Thoracic aorta (tissue), 2 donors: ENCODE measurements around the gene DMXL2. TPM values are rescaled to one million over a fixed set of nuclear protein-coding genes. Genes with fewer than 3 reads are reported as not detected.

Experiments used
- ATAC-seq: fragments of 150-250 bp; one replicate; pipeline ENCODE4 v1.8.0; 2017; ENCODE audit warnings: low read depth; ENCODE audit not compliant: insufficient number of reproducible peaks, low FRiP score
- DNase-seq: peaks from one replicate; pipeline ENCODE4 v3.0.0-alpha.2; 2020; ENCODE audit warnings: low spot score
- H3K27ac ChIP-seq, 2 donors: fragments of 200-600 bp; sonication (generic); 1 replicate in 1 of 2; 2 replicates in 1 of 2; pipeline ENCODE4 v1.5.1; 2016; ENCODE audit warnings: mild to moderate bottlenecking in 2 of 2, moderate library complexity in 2 of 2
- H3K27me3 ChIP-seq: fragments of 200-600 bp; sonication (generic); replicated peaks from 2 replicates; pipeline ENCODE4 v1.6.0; 2016; ENCODE audit warnings: mild to moderate bottlenecking; ENCODE audit not compliant: insufficient read depth
- H3K36me3 ChIP-seq: fragments of 200-600 bp; sonication (generic); one replicate; pipeline ENCODE4 v1.5.1; 2016
- H3K4me1 ChIP-seq, 2 donors: fragments of 200-600 bp; sonication (generic); 1 replicate in 1 of 2; 2 replicates in 1 of 2; pipeline versions ENCODE4 v1.5.1 to v1.6.0; 2016; ENCODE audit warnings: low read depth in 2 of 2, mild to moderate bottlenecking in 1 of 2; ENCODE audit not compliant: control insufficient read depth in 1 of 2
- H3K4me3 ChIP-seq: fragments of 200-600 bp; sonication (generic); 2 replicates; pipeline ENCODE4 v1.5.1; 2016; ENCODE audit warnings: mild to moderate bottlenecking
- H3K9me3 ChIP-seq: fragments of 200-600 bp; sonication (generic); 2 replicates; pipeline ENCODE4 v1.5.1; 2016
- CTCF ChIP-seq: fragments of 200-600 bp; sonication (generic); IDR thresholded peaks from one replicate; pipeline ENCODE4 v1.5.1; 2019; ENCODE audit warnings: antibody characterized with exemption
- total RNA-seq, 2 donors: library from RNA; depleted of rRNA; stranded (reverse); fragments of >200 nt; gene quantifications; one replicate each; pipeline versions ENCODE4 v1.1.0 to v1.2.3, GENCODE V29; 2016

Gene DMXL2
- total RNA-seq, 2 donors from 2014 or later, result 20.3 to 45.9 TPM

- ATAC-seq (no peak), DNase-seq (no peak)
- Histone ChIP-seq H3K27me3 (no peaks in the 10 kb centered on the region), H3K36me3 (no peaks in the 10 kb centered on the region), H3K4me1 (no peaks in the 10 kb centered on the region), H3K4me3 (no peak overlapping the region), H3K9me3 (no peaks in the 10 kb centered on the region), H3K27ac (no peak overlapping the region)
- TF ChIP-seq CTCF, result no peak
Observed at GRCh38 chr15:51493892-51494291, 128.7 kb downstream of the DMXL2 start.

GRCh38 chr15:51492528-51492927, 130.0 kb downstream of the DMXL2 start:
- Histone ChIP-seq H3K27ac (no peak overlapping the region), H3K4me3 (no peak overlapping the region), H3K27me3 (no peaks in the 10 kb centered on the region), H3K36me3 (peaks cover 3% of the 10 kb centered on the region), H3K4me1 (no peaks in the 10 kb centered on the region), H3K9me3 (no peaks in the 10 kb centered on the region)
- DNase-seq (no peak), ATAC-seq (no peak)
- TF ChIP-seq CTCF, result no peak

GRCh38 chr15:51491941-51492340, 130.6 kb downstream of the DMXL2 start:
- ATAC-seq, result no peak
- no peak overlapping the region for H3K4me3 ChIP-seq
- no peak for TF ChIP-seq CTCF
- peaks cover 3% of the 10 kb centered on the region for H3K36me3 ChIP-seq
- H3K27me3 ChIP-seq, result no peaks in the 10 kb centered on the region
- H3K9me3 ChIP-seq, result no peaks in the 10 kb centered on the region
- no peak overlapping the region for H3K27ac ChIP-seq
- DNase-seq, result no peak
- H3K4me1 ChIP-seq, result no peaks in the 10 kb centered on the region

- no peaks in the 10 kb centered on the region for H3K27me3 ChIP-seq
- peaks cover 17% of the 10 kb centered on the region for H3K36me3 ChIP-seq
- no peak overlapping the region for H3K27ac ChIP-seq
- peaks cover 22% of the 10 kb centered on the region for H3K9me3 ChIP-seq
- no peak overlapping the region for H3K4me3 ChIP-seq
- no peak for TF ChIP-seq CTCF
- DNase-seq, result no peak
- H3K4me1 ChIP-seq, result no peaks in the 10 kb centered on the region
- no peak for ATAC-seq
Observed at GRCh38 chr15:51484781-51485180, 137.8 kb downstream of the DMXL2 start.

- H3K9me3 ChIP-seq, result peaks cover 22% of the 10 kb centered on the region
Observed at GRCh38 chr15:51483985-51484384, 138.6 kb downstream of the DMXL2 start.

More at GRCh38 chr15:51483985-51484384, 138.6 kb downstream of the DMXL2 start:
- ATAC-seq (no peak), DNase-seq (no peak)
- Histone ChIP-seq H3K36me3 (peaks cover 17% of the 10 kb centered on the region), H3K27me3 (no peaks in the 10 kb centered on the region), H3K4me3 (no peak overlapping the region), H3K4me1 (no peaks in the 10 kb centered on the region), H3K27ac (no peak overlapping the region)
- no peak for TF ChIP-seq CTCF
